Measurements from ENCODE around the gene MRPL40. TPM values are rescaled to one million over a fixed set of nuclear protein-coding genes. Genes with fewer than 3 reads are reported as not detected.
A peak's percentile ranks its signal among the peaks of the same experiment; 100 is the strongest.

MRPL40 gene
- total and polyA plus RNA-seq, 9 donors: 21.1 to 46.9 (median 28.8) TPM

- Histone ChIP-seq H3K36me3 (no peaks in the 10 kb centered on the region), H3K27me3 (no peaks in the 10 kb centered on the region), H3K27ac (peak overlapping the region; percentile 79 to 82), H3K9me3 (no peaks in the 10 kb centered on the region), H3K4me3 (peak overlapping the region; percentile 96), H3K4me1 (ENCODE audit: insufficient read depth) (peaks cover 6% of the 10 kb centered on the region)
- TF ChIP-seq CTCF (IDR thresholded peaks at IDR 0.05) (no peak), POLR2A (IDR thresholded peaks at IDR 0.05) (no peak), EP300 (IDR thresholded peaks at IDR 0.05) (no peak)
- no peak for DNase-seq
- intact Hi-C loops (cut with DNase I): no loop called here
- WGBS, 3 donors: 18 to 22% (median 22%) methylated on average over 19 to 22 of the region's 22 CpGs
These were observed 14.4 kb downstream of the MRPL40 start for GRCh38 chr22:19446603-19447329.

- DNase-seq: peak; percentile 85 to 92 (median 90)
- Histone ChIP-seq H3K4me1 (ENCODE audit: insufficient read depth) (peaks cover 6% of the 10 kb centered on the region), H3K9me3 (no peaks in the 10 kb centered on the region), H3K27ac (peak within 1 kb of the TSS; percentile 79 to 82), H3K36me3 (no peaks in the 10 kb centered on the region), H3K27me3 (no peaks in the 10 kb centered on the region), H3K4me3 (peak within 1 kb of the TSS; percentile 96)
- intact Hi-C loops (cut with DNase I): no loop called here
- 0 to 1% (median 0%) methylated on average over 82 to 92 of the region's 92 CpGs for WGBS, 3 donors
- TF ChIP-seq POLR2A (IDR thresholded peaks at IDR 0.05) (peak; percentile 87), EP300 (IDR thresholded peaks at IDR 0.05) (no peak)
These were observed 15.2 kb downstream of the MRPL40 start, which contains the start of gene C22orf39 for GRCh38 chr22:19447330-19448075. C22orf39 (minus strand) TSS chr22:19447711; CDS start chr22:19447688, 23 bp downstream.

- peaks cover 6% of the 10 kb centered on the region for H3K4me1 ChIP-seq (ENCODE audit: insufficient read depth)
- intact Hi-C loops (cut with DNase I): no loop called here
- no peaks in the 10 kb centered on the region for H3K36me3 ChIP-seq
- peak overlapping the region; percentile 96 for H3K4me3 ChIP-seq
- H3K27ac ChIP-seq: peak overlapping the region in 1 of 2 donors; percentile 79
- TF ChIP-seq CTCF (IDR thresholded peaks at IDR 0.05) (no peak), EP300 (IDR thresholded peaks at IDR 0.05) (no peak), POLR2A (IDR thresholded peaks at IDR 0.05) (no peak)
- no peaks in the 10 kb centered on the region for H3K9me3 ChIP-seq
- WGBS, 3 donors: 11 to 13% (median 12%) methylated on average over 14 of the region's 14 CpGs
- no peaks in the 10 kb centered on the region for H3K27me3 ChIP-seq
- DNase-seq: no peak
These were observed 15.8 kb downstream of the MRPL40 start for GRCh38 chr22:19448076-19448607.

GRCh38 chr22:19448739-19449421, 16.5 kb downstream of the MRPL40 start:
- peaks cover 6% of the 10 kb centered on the region for H3K4me1 ChIP-seq (ENCODE audit: insufficient read depth)
- DNase-seq: no peak
- no peaks in the 10 kb centered on the region for H3K27me3 ChIP-seq
- no peak overlapping the region for H3K4me3 ChIP-seq
- H3K36me3 ChIP-seq: no peaks in the 10 kb centered on the region
- no peak overlapping the region for H3K27ac ChIP-seq
- WGBS, 3 donors: 65 to 73% (median 68%) methylated on average over 5 of the region's 5 CpGs
- H3K9me3 ChIP-seq: no peaks in the 10 kb centered on the region
- TF ChIP-seq POLR2A (IDR thresholded peaks at IDR 0.05) (no peak), EP300 (IDR thresholded peaks at IDR 0.05) (no peak), CTCF (IDR thresholded peaks at IDR 0.05) (no peak)
- intact Hi-C loops (cut with DNase I): no loop called here
